ENCODE results near the gene LDLRAD4.

The LDLRAD4 gene

DNA sequence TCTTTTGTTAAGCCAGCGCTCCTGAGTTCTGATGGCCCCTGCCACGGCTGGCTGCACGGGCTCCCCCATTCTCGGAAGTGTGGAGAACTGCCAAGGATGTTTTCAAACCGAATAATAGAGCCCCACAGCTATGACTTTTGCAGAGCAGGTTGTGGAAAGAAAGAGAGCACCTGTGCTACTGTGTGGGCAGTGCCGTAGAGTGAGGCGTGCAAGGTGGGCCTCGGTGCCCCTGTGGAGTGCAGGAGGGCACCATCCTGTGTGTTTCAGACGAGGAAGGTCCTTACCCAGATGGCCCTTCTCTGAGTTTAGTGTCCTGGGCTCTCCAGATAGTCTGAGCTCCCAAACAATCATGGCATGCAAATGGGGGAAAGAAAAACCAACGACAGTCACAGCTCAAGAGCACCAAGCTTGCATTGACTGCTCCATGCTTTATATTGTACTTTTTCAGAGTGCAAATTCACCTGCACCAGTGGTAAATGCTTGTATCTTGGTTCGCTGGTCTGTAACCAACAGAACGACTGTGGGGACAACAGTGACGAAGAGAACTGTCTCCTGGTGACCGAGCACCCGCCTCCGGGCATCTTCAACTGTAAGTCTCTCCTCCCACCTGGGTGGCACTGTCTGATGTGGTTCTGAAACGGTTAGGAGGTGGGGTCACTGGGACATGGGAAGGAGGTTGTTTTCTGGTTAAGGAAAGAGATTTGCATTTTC, 219.4 kb downstream of the LDLRAD4 start:
- Histone ChIP-seq H2AFZ (ENCODE audit: low read depth, low read length) (peak overlapping the region; percentile 19; the same call in 1 of the 2 replicates), H3K4me1 (ENCODE audit: insufficient read depth, low read length) (peaks cover 91% of the 10 kb centered on the region), H3K4me3 (ENCODE audit: low read depth in 1 of 2, low read length in 2 of 2) (peak overlapping the region in 1 of 2 experiments; percentile 47; a peak in 2 of 4 replicates), H3K27me3 (ENCODE audit: insufficient read depth, low read length, poor library complexity) (no peaks in the 10 kb centered on the region), H3K9me3 (ENCODE audit: insufficient read depth, low read length, severe bottlenecking) (no peaks in the 10 kb centered on the region), H3K79me2 (ENCODE audit: insufficient read depth, low read length) (peaks cover 56% of the 10 kb centered on the region), H3K4me2 (ENCODE audit: insufficient read depth, low read length) (peak overlapping the region; percentile 61), H3K36me3 (ENCODE audit: insufficient read depth, low read length) (peaks cover 3% of the 10 kb centered on the region; the same call in 1 of the 2 replicates), H3K27ac (ENCODE audit: low read length) (peak overlapping the region; percentile 98), H4K20me1 (ENCODE audit: insufficient read depth, low read length) (no peaks in the 10 kb centered on the region), H3K9ac (ENCODE audit: low read depth, low read length) (peak overlapping the region; percentile 64)
- ATAC-seq (ENCODE audit: insufficient read depth, low read depth) (peak; percentile 84), DNase-seq (peak; percentile 96)
- no peak for TF ChIP-seq EZH2 (IDR thresholded peaks at IDR 0.05; ENCODE audit: borderline replicate concordance, low read depth, low read length, severe bottlenecking)
- TF ChIP-seq, protein P1, sequence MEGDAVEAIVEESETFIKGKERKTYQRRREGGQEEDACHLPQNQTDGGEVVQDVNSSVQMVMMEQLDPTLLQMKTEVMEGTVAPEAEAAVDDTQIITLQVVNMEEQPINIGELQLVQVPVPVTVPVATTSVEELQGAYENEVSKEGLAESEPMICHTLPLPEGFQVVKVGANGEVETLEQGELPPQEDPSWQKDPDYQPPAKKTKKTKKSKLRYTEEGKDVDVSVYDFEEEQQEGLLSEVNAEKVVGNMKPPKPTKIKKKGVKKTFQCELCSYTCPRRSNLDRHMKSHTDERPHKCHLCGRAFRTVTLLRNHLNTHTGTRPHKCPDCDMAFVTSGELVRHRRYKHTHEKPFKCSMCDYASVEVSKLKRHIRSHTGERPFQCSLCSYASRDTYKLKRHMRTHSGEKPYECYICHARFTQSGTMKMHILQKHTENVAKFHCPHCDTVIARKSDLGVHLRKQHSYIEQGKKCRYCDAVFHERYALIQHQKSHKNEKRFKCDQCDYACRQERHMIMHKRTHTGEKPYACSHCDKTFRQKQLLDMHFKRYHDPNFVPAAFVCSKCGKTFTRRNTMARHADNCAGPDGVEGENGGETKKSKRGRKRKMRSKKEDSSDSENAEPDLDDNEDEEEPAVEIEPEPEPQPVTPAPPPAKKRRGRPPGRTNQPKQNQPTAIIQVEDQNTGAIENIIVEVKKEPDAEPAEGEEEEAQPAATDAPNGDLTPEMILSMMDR (IDR thresholded peaks at IDR 0.05; ENCODE audit: borderline replicate concordance, extremely low read depth, low read length, poor library complexity, severe bottlenecking), result peak; percentile 12

DNA sequence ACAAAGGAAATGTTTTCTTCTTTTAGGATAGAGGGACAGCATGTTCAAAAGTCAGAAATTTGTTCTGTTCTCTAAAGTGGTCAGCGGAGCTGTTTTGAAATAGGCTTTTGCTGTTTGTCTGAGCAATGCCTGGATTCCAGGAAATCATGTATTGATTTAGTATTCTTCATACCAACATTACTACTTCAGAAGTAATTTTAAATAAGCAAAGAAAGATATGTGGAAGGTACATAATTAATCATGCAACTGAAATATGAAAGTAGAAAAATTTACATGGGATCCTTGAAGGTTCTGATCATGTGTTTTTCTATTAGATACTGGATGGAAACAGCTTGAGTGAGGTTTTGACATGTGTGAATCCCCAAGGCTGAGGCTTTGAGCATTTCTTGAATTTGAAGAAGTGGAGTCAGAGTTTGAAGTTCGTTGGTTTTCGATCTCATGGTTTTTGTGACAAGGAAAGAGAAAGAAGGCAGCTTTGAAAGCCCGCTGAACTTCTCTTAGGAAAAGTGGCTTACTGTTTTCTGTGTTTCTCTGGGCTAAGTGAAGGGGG, 220.0 kb downstream of the LDLRAD4 start:
- Histone ChIP-seq H4K20me1 (ENCODE audit: insufficient read depth, low read length) (no peaks in the 10 kb centered on the region), H3K9me3 (ENCODE audit: insufficient read depth, low read length, severe bottlenecking) (no peaks in the 10 kb centered on the region), H3K36me3 (ENCODE audit: insufficient read depth, low read length) (peaks cover 3% of the 10 kb centered on the region; the same call in 1 of the 2 replicates), H3K4me1 (ENCODE audit: insufficient read depth, low read length) (peaks cover 97% of the 10 kb centered on the region), H3K79me2 (ENCODE audit: insufficient read depth, low read length) (peaks cover 62% of the 10 kb centered on the region), H3K27me3 (ENCODE audit: insufficient read depth, low read length, poor library complexity) (no peaks in the 10 kb centered on the region), H3K27ac (ENCODE audit: low read length) (peak overlapping the region; percentile 98), H2AFZ (ENCODE audit: low read depth, low read length) (no peak overlapping the region), H3K4me3 (ENCODE audit: low read depth in 1 of 2, low read length in 2 of 2) (peak overlapping the region in 1 of 2 experiments; percentile 43; a peak in 1 of 4 replicates), H3K4me2 (ENCODE audit: insufficient read depth, low read length) (peak overlapping the region; percentile 61), H3K9ac (ENCODE audit: low read depth, low read length) (peak overlapping the region; percentile 64)
- ATAC-seq (ENCODE audit: insufficient read depth, low read depth) (peak; percentile 25), DNase-seq (peak; percentile 44)
- TF ChIP-seq, protein P1 (IDR thresholded peaks at IDR 0.05; ENCODE audit: borderline replicate concordance, extremely low read depth, low read length, poor library complexity, severe bottlenecking), result no peak
- no peak for TF ChIP-seq EZH2 (IDR thresholded peaks at IDR 0.05; ENCODE audit: borderline replicate concordance, low read depth, low read length, severe bottlenecking)

DNA sequence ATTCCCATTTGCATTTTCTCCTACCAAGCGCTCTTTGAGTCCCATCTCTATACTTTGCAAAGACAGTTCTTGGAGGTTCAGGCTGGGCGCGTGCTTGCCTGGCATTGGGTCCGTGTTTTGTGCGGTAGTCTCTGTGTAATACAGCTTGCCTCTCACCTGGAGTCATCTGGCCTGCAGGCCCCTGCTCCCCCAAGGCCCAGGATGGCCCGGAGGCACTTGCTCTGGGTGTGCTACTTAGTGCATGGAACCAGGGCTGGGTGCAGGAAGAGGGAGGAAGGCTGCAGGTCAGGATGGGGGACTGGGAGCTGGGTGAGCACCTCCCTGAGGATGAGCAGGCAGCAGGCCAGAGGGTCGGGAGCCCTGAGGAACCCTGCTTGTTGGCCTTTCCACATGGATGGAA, 220.9 kb downstream of the LDLRAD4 start:
- H3K27me3 ChIP-seq (ENCODE audit: insufficient read depth, low read length, poor library complexity), result no peaks in the 10 kb centered on the region
- H3K9ac ChIP-seq (ENCODE audit: low read depth, low read length), result peak overlapping the region; percentile 64
- H3K4me3 ChIP-seq (ENCODE audit: low read depth in 1 of 2, low read length in 2 of 2), result peak overlapping the region in 1 of 2 experiments; percentile 43; a peak in 2 of 4 replicates
- TF ChIP-seq, protein P1 (IDR thresholded peaks at IDR 0.05; ENCODE audit: borderline replicate concordance, extremely low read depth, low read length, poor library complexity, severe bottlenecking), result no peak
- TF ChIP-seq EZH2 (IDR thresholded peaks at IDR 0.05; ENCODE audit: borderline replicate concordance, low read depth, low read length, severe bottlenecking), result no peak
- no peaks in the 10 kb centered on the region for H3K9me3 ChIP-seq (ENCODE audit: insufficient read depth, low read length, severe bottlenecking)
- peak; percentile 48 for DNase-seq
- 0 out of 2 replicates have a peak overlapping the region, but pooled peaks have one; percentile 9 for H2AFZ ChIP-seq (ENCODE audit: low read depth, low read length)
- H3K79me2 ChIP-seq (ENCODE audit: insufficient read depth, low read length), result peaks cover 64% of the 10 kb centered on the region
- H4K20me1 ChIP-seq (ENCODE audit: insufficient read depth, low read length), result no peaks in the 10 kb centered on the region
- ATAC-seq (ENCODE audit: insufficient read depth, low read depth), result no peak
- H3K27ac ChIP-seq (ENCODE audit: low read length), result peak overlapping the region; percentile 98
- H3K4me2 ChIP-seq (ENCODE audit: insufficient read depth, low read length), result peak overlapping the region; percentile 61
- peaks cover 99% of the 10 kb centered on the region for H3K4me1 ChIP-seq (ENCODE audit: insufficient read depth, low read length)
- H3K36me3 ChIP-seq (ENCODE audit: insufficient read depth, low read length), result peaks cover 3% of the 10 kb centered on the region; the same call in 1 of the 2 replicates

Data from DND-41 (cell line).